Breast epithelium (tissue), 3 donors: ENCODE results near the gene GNL1.

Experiments
- CTCF ChIP-seq, 3 donors: fragments of 450-650 bp; IDR thresholded peaks; one replicate each; pipeline ENCODE4 v1.5.1; 2016 to 2017; ENCODE audit warnings: antibody characterized with exemption in 3 of 3, mild to moderate bottlenecking in 3 of 3, moderate library complexity in 3 of 3
- POLR2A ChIP-seq: fragments of 450-650 bp; IDR thresholded peaks from one replicate; pipeline ENCODE4 v1.6.1; 2016; ENCODE audit warnings: antibody characterized with exemption, mild to moderate bottlenecking, moderate library complexity
- POLR2AphosphoS5 ChIP-seq, 3 donors: sonication (generic); formaldehyde crosslinking; IDR thresholded peaks; one replicate each; pipeline ENCODE4 v1.6.1; 2017; ENCODE audit warnings: antibody characterized with exemption in 3 of 3

GRCh38 chr6:30603961-30604360 is 47.7 kb upstream of the GNL1 start:
- TF ChIP-seq CTCF (IDR thresholded peaks at IDR 0.05) (no peak), POLR2A (no peak), POLR2AphosphoS5 (IDR thresholded peaks at IDR 0.05) (no peak)
